ENCODE measurements around the gene PCSK1.

- TF ChIP-seq EZH2 (IDR thresholded peaks at IDR 0.05; ENCODE audit: borderline replicate concordance, low read depth, low read length, severe bottlenecking): no peak
- TF ChIP-seq POLR2A (IDR thresholded peaks at IDR 0.05; ENCODE audit: low read depth, low read length): no peak
- TF ChIP-seq, protein P1, sequence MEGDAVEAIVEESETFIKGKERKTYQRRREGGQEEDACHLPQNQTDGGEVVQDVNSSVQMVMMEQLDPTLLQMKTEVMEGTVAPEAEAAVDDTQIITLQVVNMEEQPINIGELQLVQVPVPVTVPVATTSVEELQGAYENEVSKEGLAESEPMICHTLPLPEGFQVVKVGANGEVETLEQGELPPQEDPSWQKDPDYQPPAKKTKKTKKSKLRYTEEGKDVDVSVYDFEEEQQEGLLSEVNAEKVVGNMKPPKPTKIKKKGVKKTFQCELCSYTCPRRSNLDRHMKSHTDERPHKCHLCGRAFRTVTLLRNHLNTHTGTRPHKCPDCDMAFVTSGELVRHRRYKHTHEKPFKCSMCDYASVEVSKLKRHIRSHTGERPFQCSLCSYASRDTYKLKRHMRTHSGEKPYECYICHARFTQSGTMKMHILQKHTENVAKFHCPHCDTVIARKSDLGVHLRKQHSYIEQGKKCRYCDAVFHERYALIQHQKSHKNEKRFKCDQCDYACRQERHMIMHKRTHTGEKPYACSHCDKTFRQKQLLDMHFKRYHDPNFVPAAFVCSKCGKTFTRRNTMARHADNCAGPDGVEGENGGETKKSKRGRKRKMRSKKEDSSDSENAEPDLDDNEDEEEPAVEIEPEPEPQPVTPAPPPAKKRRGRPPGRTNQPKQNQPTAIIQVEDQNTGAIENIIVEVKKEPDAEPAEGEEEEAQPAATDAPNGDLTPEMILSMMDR (IDR thresholded peaks at IDR 0.05; ENCODE audit: extremely low read depth in 1 of 2, insufficient read depth in 1 of 2, low read depth in 1 of 2, low read length in 2 of 2): no peak
Observed at GRCh38 chr5:96474073-96474472, 41.0 kb upstream of the PCSK1 start.
